Measurements from ENCODE around the gene NSFL1C.
"Not testable (repeated sequence)": the region's sequence is repeated elsewhere in the genome, so short reads cannot be mapped to it uniquely, and the experiment has no call there.

NSFL1C gene

DNA sequence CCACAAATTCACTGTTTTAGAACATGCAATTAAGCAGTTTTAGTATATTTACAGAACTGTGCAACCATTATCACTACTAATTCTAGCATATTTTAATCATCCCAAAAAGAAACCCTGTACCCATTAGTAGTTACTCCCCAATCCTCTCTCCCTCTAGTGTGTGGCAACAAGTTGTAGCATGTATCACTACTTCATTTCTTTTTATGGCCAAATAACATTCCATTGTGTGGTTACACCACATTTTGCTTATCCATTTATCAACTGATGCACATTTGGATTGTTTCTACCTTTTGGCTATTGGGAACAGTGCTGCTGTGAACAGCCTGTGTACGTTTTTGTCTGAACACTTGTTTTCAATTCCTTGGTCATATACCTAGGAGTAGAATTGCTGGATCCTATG lies 42.3 kb downstream of the NSFL1C start:
- no peak for DNase-seq (ENCODE audit: low read depth in 3 of 3)

- DNase-seq (ENCODE audit: low read depth in 3 of 3), result no peak
Measured at GRCh38 chr20:1423625-1424106, 43.0 kb downstream of the NSFL1C start.

DNA sequence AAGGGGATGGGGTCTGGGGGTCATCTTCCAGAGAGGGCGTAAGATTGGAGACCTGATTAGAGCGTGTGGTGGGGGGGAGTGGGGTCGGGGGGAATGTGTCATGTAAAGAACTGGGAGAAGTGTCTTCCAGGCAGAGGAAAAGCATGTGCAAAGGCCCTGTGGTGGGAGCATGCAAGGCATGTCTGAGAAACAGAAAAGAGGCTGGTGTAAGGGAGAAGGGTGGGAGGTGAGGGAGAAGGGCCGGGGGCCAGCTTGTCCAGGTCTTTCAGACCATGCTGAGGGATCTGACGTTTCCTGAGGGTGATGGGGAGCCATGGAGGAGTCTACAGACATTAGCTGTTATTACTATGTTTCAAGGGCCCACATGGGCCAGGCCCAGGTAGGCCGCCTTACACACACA lies 43.4 kb downstream of the NSFL1C start:
- no peak for DNase-seq (ENCODE audit: low read depth in 3 of 3)

DNA sequence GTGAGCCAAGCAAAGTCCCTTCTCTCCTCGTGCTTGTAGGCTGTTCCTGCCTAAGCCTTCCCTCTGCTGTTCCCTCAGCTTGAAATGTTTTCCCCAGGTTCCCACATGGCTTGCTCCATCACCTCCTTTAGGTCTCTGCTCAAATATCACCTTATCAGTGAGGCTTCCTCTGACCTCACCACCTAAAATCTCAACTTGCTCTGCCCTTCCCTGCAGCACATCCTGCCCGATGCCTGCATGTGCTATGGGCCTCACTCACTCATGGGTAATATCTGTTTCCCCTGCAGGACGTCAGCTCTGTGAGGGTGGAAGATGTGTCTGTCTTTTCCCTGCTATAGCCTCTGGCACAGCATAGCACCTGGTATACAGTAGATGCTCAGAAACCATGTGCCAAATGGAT lies 43.9 kb downstream of the NSFL1C start:
- DNase-seq (ENCODE audit: low read depth in 3 of 3), result no peak

DNA sequence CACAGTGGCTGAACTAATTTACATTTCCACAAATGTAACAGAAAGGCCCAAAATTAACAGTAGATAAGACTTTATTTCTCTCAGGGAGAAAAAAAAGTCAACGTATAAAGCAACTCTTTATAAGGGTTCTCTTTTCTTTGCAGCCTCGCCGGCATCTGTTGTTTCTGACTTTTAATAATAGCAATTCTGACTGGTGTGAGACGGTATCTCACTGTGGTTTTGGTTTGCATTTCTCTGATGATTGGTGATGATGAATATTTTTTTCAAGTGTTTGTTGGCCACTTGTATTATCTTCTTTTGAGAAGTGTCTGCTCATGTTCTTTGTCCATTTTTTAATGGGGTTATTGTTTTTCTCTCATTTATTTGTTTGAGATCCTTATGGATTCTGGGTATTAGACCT lies 46.6 kb downstream of the NSFL1C start:
- no peak for DNase-seq (ENCODE audit: low read depth in 3 of 3)

DNA sequence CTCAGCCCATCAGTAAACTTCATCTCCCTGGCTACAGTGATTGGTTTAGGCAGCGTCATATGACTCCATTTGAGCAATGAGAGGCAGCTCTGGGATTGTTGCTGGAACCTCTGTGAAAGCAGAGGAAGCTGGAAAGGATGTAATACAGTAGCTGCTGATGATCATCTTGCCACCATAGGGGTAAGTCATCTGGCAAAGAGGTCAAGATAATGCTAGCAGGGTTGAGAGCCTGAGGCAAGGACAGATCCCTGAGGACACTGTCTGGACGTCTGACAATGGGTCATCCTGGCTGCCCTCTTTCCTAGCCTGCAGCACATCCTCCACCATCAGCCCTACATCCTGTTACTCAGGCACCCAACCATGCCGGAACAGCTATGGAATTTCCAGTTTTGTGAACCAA lies 48.3 kb downstream of the NSFL1C start:
- no peak for DNase-seq (ENCODE audit: low read depth in 3 of 3)

DNA sequence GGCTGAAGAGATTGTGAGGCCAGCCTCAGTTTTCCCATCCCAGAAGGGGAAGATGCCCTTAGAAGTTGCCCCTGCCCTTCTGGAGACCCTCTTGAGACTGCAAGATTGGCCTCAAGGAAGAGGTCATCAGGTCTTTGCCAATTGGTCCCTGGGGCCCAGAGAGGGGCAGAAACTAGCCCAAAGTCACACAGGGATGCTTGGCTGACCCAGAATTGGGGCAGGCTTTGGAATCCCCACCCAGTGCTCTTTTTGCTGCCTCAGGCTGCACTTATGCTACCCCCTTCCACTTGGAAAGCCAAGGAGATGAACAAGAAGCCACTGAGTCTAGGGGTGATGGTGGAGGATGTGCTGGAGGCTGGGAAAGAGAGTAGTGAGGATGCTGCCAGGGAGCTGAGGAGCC lies 48.9 kb downstream of the NSFL1C start:
- no peak for DNase-seq (ENCODE audit: low read depth in 3 of 3)

DNA sequence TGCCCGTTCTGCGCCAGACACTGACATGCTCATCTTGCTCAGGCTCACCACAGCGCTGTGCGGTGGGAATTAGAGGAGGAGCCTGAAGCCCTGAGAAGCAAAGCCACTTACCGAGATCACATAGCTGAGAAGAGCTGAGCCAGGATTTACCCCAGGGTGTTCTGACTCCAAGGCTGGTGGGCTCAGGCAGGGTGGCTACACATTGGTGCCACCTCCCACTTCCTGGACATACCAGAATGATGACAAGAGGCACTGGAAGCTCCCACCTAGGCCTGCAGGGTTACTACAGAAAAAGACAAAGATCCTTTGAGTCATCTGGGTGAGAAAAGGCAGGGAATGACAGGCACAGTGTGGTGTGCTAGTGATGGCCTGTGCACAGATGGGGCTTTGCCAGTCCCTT lies 49.4 kb downstream of the NSFL1C start:
- no peak for DNase-seq (ENCODE audit: low read depth in 3 of 3)

DNA sequence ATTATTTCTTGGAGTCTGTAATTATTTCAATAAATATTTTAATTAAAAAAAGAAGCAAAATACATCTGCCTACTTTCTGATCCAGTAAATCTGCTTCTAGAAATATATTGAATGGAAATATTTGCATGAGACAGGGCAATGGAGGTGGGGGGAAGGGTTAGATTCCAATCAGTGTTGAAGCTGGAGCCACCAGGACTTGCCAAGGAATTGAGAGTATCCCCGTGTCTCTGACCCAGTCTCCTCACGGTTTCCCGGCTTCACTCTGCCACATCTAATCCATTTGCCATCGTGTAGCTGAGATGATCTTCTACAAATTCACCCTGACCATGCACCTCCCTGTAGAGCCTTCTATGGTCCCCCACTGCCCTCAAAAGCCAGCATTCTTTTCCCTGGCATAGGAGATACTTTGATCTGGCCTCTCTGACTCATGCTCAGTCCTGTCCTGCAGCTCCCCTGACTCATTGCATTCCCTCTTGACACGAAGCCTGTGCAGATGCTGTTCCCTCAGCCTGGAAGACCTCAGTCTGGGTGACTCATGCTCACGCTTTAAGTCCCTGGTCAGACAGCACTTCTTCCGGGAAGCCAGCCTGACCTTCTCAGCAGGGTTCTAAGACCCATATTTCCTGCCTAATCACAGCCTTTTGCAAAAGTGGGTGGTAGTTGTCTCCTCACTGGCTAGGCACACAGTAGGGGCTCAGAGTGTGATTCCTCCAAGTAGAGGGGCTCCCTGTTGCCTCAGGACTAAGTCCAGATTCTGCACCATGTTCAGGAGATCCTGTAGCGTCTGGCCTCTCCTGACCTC lies 50.8 kb downstream of the NSFL1C start:
- no peak for DNase-seq (ENCODE audit: low read depth in 3 of 3)

DNA sequence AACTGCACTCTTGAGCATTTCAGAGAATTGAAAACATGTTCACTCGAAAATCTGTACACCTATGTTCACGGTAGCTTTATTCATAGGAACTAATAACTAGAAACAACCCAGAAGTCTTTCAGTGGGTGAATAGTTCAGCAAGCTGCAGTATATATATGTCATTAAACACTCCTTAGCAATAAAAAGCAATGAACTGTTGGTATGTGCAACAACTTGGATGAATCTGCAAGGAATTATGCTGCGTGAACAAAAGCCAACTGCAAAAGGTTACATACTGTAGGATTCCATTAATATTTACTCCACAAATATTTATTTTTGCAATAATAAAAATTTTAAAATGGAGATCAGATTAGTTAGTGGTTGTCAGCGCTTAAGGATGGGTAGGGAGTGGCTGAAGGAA lies 51.7 kb downstream of the NSFL1C start:
- DNase-seq (ENCODE audit: low read depth in 3 of 3), result no peak

DNA sequence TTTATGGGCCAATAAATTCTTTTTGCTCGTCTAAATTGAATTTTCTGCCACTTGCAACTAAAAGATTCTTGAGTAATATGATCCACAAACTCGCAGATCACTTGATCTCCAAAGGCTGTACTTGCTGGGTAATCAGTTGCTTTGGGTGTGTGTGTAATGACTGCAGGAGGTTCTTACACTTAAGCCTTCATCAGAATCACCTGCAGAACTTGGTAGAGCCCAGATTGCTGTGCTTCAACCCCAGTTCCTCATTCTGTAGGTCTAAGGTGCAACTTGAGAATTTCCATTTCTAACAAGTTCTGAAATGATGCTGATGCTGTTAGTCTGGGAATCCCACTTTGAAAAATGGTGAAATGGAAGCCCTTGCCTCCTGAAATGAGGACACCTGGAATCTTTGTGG lies 60.8 kb downstream of the NSFL1C start:
- no peak for DNase-seq (ENCODE audit: low read depth in 3 of 3)

- no peak for DNase-seq (ENCODE audit: low read depth in 3 of 3)
Measured at GRCh38 chr20:1403624-1404023, 63.0 kb downstream of the NSFL1C start.

GRCh38 chr20:1402149-1402548 lies 64.5 kb downstream of the NSFL1C start:
- no peak for DNase-seq (ENCODE audit: low read depth in 3 of 3)

DNA sequence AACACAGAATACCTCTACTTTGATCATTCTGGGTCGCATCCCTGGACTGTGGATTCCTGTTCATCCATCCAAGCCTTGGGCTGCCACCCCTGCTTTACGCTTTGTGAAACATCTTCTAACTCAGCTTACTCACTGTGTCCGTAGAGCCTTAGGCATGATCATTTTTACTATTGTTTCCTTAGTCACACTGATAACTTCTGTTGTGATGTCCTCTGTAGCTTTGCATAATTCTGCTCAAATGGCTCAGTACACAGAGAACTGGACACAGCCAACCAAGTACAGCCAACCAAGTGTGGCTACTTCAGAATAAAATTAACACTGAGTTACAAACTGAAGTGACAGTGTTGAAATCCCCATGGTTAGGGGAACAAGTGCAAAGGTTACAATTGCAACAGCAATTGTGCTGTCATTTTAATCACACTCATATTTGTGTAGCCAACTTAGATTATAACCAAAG lies 65.2 kb downstream of the NSFL1C start:
- no peak for DNase-seq (ENCODE audit: low read depth in 3 of 3)

GRCh38 chr20:1399678-1400366 lies 66.8 kb downstream of the NSFL1C start:
- not testable (repeated sequence) for DNase-seq (ENCODE audit: low read depth in 3 of 3)

GRCh38 chr20:1398185-1398584 lies 68.5 kb downstream of the NSFL1C start:
- not testable (repeated sequence) for DNase-seq (ENCODE audit: low read depth in 3 of 3)

DNA sequence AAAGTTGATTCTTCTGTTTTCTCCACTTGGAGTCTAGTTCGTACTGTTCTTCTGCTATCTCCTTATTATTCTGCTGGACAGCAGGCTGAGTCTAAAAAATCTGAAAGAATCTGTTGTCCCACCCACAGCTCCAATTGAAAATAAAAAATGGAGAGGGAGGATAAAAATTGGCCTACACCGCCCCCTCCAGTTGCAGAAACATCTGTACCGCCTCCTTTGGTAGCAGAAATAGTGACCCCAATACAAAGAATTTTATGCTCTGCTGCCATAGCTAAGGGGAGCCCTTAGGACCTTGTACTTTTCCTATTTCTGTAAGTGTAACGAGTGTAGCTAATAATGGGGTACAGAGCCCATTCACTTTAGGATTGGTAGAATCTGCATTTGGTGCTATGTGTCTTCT lies 68.9 kb downstream of the NSFL1C start:
- no peak for DNase-seq (ENCODE audit: low read depth in 3 of 3)

DNA sequence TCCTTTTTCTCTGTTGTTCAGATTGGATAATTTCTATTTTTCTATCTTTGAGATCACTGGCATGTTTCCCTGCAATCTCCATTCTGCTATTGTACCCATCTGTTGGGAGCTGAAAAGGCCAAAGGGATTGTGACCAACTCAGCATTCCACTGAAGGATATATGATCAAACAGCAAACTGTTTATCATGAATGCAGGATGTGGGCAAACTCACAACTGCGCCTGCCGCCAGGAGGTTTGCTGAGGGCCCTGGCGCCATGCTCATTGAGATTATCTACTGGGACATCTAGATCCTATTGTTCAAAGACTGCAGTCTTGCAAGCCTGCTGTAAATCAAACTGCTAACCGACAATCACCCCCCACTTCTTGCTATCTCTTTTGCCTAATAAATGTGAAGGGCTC lies 69.9 kb downstream of the NSFL1C start:
- DNase-seq (ENCODE audit: low read depth in 3 of 3), result no peak

- DNase-seq (ENCODE audit: low read depth in 3 of 3), result no peak
Measured at GRCh38 chr20:1396264-1396663, 70.4 kb downstream of the NSFL1C start.

GRCh38 chr20:1394686-1395085 lies 72.0 kb downstream of the NSFL1C start:
- DNase-seq (ENCODE audit: low read depth in 3 of 3), result no peak

DNA sequence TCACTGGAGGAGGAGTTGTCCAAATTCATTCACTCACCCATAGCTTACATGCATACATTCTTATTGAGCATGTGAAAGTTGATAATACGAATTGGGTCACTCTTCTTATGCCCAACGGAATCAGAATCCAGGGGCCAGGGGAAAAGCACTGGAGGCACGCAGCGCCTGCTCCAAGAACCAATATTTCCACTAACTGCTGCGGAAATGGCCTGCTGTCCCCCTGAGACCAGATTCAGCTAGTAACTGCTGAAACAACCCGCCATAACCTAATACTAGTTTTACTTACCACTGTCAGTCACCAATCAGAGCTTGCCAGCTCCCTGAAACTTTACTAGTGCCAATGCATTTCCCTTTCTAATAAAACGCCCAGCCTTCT lies 73.2 kb downstream of the NSFL1C start:
- no peak for DNase-seq (ENCODE audit: low read depth in 3 of 3)

- peak; percentile 79 to 88 (median 81) for DNase-seq (ENCODE audit: low read depth in 3 of 3)
Measured at GRCh38 chr20:1392693-1393506, 73.7 kb downstream of the NSFL1C start, which contains the start of gene FKBP1A. FKBP1A (minus strand) TSS chr20:1393054; CDS start chr20:1392998, 56 bp downstream.

DNA sequence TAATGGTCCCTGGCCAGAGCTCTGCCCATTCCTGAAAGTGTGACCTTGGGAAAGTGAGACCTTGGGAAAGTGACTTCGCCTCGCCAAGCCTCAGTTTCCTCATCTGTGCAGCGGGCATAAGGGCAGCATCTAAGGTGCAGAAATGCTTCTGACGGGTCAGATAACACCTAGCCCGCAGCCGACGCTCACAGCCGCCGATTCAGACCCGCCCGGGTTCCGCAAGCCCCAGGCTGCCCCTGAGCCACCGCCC lies 74.3 kb downstream of the NSFL1C start:
- no peak for DNase-seq (ENCODE audit: low read depth in 3 of 3)

Measured in stimulated activated CD4-positive, alpha-beta T cell treated with anti-CD3 and anti-CD28 coated beads, TNF-alpha, amount 100 ng/mL, for 4 hours (primary cell).